Stimulated activated CD4-positive, alpha-beta T cell treated with anti-CD3 and anti-CD28 coated beads, Interleukin-1b, Interleukin-23, amount 100 ng/mL, for 4 hours (primary cell): Measurements from ENCODE around the gene DSCAML1.

ENCODE experiments used
- DNase-seq, 2 donors: peaks; one replicate each; pipeline ENCODE4 v3.0.0-alpha.2; 2020; ENCODE audit warnings: low read depth in 2 of 2

The DSCAML1 gene

GRCh38 chr11:117519170-117519569 is 277.8 kb downstream of the DSCAML1 start:
- DNase-seq, result no peak

DNA sequence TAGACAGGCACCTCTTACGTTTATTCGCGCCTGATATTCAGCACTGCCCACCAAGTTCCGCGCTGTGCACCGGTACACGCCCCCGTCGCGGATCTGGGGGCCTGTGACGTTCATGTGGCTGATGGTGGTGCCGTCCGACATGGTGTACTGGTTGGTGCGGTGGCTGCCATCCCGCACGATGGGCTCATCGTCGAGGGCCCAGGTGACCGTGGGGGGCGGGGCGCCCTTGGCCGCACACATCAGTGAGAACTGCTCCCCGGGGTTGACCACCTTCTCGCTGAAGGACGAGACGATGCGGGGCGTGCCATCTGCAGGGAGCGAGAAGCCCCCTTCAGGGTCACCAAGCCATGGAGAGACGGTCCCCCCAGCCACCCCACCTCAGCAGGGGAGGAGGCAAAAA is 278.6 kb downstream of the DSCAML1 start:
- DNase-seq, result no peak

- no peak for DNase-seq
Measured at GRCh38 chr11:117517097-117517496, 279.9 kb downstream of the DSCAML1 start.

DNA sequence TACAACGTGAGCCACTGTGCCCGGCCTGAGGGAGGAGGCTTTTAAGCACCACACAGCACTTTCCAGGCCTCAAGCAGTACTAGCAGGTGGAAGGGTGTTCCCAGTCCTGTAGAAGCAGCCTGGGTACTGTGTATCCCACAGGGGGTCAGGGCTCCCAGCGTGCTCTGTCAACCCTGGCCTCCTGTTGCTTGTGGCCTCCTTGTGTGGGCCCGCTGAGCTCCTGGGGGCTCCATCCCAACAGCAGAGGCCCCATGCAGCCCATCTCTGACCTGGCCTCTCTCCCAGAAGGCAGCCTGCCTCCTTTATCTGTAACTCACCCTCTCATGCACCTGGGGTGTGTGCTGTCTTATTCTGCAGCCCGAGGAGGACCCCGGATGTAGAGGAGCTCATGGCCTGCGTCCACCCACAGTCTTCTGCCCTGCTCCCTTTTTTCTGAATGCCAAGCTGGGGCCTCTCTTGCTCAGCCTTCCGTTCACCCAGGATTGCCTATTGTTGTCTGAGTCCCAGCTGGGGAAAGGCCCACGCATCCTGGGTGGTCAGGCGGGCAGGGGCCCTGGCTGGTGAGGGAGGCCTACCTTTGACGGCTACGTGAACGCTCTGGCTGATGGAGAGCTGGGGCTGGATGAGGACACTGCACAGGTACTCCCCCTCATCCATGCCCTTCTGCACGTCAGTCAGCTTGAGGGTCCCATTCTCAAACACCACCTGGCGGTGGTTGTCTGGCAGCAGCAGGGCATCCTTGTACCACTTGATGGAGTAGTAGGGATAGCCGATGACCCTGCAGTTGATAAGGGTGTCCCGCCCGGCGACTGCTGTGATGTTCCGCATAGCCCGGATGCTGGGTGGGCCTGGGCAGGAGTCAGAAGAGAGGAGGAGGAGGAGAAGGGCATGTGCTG is 280.9 kb downstream of the DSCAML1 start:
- no peak for DNase-seq

DNA sequence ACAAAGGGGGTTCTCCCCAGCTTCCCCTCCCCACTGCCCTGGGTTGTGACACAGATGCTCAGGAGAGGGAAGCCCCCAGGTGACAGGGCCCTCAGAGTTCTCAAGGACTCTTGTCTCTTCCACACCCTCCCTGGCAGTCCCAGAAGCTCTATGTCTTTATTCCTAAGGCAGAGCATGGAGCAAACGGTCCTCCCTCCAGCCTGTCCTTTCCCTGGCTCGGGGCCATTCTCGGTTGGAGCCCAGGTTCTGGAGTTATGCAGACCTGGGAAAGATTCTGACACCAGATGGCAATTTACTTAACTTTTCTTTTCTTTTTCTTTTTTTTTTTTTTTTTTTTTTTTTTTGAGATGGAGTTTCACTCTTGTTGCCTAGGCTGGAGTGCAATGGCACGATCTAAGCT is 282.8 kb downstream of the DSCAML1 start:
- no peak for DNase-seq

DNA sequence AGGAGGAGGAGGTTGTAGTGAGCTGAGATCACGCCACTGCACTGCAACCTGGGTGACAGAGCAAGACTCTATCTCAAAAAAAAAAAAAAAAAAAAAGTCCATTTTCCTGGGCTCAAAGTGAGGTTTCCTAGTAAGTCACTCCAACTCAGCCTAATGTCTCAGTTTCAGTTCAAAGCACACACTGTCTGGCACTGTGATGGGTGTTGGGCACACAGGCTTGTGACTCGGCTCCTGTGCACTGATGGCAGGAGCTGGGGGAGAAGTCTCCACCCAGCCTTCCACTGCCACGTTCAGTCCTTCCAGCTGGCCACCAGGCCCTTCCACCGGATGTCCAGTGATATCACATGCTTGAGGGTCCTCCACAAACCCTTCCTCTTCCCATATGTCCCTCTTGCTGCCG is 283.4 kb downstream of the DSCAML1 start:
- no peak for DNase-seq

DNA sequence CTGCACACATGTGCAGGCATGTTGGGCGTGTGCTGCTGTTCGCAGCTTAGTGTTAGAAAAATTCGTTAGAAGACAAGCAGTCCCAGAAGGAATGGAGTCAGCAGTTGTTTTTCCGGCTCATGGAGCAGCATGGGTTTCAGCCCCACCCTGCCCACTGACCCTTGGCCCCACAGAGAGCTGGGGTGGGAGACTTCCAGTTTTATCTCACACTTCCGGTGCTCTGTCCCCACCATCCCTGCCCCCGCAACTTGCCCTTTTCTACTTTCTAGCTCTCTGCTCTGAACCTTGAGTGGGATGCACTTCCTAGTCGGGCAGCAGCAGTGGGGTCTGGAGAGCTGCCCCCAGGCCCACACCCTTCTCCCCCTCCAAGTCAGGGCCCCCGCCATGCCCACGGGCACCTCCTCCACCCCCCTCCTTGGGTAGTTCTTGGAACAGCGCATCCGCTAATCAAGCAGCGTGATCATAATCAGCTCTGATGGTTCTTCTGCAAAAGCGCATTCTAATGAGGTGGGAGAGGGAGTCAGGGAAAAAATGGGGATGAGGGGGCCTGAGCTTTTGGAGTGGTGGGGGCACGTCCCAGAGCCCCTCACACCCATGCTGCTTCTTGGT is 285.0 kb downstream of the DSCAML1 start:
- DNase-seq, result no peak

DNA sequence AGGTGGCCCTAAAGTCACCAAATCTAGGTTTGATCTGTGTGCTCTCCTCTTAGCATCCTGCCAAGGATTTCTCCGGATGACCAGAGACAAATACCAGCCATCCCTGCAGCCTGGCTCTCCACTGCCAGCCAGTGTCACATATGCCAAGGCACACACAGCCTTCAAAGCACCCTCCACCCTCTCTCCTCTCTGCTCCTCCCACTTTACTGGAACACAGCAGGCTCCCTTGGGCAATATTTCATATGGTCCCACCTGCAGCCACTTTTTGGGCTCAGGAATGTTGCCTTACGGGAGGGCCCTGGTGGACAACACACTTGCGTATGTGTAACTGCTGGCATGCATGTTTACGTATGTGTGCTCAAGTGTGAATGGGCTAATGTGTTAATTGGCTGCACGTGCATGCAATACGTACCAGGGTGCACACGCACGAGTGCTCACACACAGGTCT is 285.5 kb downstream of the DSCAML1 start:
- DNase-seq, result no peak

DNA sequence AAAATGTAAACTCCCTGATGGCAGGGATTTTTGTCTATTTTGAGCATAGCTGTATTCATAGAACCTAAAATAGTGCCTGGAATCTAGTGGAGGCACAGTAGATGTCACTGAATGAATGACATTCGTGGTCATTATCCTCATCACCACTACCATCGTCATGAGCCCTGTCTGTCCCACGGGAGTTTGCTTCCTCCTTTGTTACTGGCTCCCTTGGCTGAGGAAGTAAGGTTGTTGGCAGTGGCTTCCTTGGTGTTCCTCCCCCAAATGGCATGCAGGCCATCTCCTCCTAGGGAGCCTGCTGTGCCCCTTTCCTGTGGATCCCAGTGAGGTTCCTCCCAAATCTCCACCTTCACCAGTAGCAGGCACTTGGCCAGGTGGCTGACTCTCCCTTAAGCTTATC is 286.4 kb downstream of the DSCAML1 start:
- no peak for DNase-seq

GRCh38 chr11:117509543-117509942 is 287.5 kb downstream of the DSCAML1 start:
- DNase-seq, result no peak

- no peak for DNase-seq
Measured at GRCh38 chr11:117506971-117507370, 290.0 kb downstream of the DSCAML1 start.

DNA sequence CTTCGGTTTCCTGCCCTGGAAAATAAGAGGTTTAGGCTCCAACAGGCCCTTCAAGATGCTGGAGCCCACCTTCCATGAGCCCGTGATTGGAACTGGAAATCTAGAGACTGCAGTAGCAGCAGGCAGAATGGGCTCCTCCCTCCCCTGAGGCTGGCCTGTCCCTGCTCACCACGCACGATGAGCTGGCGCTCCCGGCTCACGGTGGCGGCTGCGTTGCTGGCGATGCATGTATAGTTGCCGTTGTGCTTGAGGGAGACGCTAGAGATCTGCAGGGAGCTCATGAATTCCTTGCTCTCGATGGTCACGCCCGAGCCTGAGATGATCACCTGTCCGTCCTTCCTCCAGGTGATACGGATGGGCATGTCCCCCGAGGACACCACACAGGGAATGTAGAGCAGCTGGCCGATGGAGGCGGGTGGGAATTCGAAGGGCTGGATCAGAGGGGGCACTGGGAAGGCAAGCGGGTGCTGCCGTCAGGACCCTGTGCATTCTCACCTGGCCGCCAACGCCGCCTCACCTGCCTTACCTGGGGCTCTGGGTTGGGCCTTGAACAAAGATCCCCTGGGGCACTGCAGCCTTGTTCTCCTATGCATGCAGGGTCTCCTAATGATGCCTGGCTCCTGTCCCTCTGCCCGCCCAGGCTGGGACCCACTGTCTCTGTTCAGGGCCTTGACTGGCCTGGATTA is 291.6 kb downstream of the DSCAML1 start:
- DNase-seq, result no peak

DNA sequence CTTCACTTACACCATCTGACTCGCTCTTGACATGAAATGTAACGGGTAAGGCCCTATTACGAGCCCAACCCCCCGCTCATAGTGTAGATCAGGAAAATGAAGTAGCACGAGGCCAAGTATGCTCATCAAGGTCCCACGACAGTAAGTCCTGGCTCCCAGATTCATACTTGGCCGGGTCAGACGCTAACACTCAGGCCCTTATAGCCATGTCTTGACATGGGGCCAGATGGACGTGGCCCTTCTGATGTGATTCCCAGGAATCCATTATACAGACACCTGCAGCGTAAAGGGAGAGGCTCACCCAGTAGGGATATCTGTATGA is 294.3 kb downstream of the DSCAML1 start:
- DNase-seq, result no peak

DNA sequence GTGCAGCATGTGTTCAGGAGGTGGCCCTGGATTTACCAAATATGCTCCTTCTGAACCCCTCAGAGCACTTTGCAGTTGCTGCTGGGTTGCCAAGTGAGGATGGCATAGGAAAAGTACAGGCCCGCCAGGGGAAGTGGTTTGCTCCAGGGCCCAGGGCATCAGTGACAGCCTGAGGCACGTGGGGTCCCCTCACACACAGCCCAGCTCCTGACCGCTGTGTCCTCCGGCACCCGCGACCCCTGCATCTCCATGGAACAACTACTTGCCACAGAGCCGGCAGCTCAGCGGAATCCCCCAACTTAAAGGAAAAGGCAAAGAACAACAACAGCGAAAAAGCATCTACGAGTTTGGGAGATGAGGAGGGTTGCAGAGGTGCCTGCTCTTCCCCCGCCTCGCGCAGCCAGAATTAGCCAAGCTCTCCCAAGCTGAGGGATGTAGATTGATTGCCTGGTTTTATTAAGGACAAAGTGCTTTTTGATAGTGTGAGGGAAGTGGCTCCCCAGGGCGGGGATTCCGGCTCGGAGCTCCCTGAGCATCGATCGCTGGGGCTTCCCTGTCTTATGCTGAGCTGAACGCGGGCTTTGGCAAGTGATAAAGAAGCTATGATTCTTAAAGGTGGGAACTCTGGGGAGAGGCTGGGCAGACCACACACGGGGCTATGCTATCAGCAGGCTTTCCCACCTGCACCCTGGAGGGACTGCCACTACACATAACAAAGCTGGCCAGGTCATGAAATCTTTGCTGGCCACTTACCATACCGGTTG is 294.8 kb downstream of the DSCAML1 start:
- no peak for DNase-seq

GRCh38 chr11:117501237-117501898 is 295.6 kb downstream of the DSCAML1 start:
- no peak for DNase-seq

DNA sequence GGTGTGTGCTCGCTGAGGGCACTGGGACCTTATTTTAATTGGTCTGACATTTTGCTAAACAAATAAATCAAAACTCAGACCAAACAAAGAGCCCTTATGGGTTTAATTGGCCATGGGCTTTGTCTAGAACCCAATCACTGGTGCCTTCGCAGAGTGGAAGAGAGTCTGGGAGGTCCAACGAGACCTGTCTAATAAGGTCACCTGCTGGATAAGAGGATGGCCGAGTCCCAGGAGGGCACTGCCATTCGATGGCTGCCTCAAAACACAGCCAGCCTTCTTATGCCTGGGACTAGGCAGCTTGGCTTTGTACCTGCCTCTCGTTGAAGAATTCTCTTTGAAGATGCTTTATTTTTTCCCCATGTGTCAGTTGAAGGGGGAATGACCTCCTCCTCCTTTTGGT is 298.2 kb downstream of the DSCAML1 start:
- DNase-seq, result no peak

- DNase-seq, result no peak
Measured at GRCh38 chr11:117497206-117497951, 299.6 kb downstream of the DSCAML1 start.

DNA sequence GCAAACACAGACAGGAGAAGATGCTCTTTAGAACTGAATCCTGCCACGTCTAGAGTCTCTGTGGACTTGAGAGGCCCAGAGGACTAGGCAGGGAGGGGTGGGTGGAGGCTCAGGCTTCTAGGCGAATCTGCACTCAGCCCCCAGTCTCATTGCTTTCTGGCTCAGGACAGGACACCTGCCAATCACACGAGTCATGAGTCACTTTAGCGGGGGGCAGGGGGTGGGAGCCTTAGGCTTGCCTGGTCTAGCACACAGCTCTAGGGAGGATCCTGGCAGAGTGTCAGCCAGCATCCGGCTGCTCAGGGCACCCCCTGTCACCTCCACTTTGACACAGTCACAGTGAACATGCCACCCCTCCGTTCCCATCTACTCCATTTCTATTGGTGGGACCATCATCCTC is 301.7 kb downstream of the DSCAML1 start:
- no peak for DNase-seq

DNA sequence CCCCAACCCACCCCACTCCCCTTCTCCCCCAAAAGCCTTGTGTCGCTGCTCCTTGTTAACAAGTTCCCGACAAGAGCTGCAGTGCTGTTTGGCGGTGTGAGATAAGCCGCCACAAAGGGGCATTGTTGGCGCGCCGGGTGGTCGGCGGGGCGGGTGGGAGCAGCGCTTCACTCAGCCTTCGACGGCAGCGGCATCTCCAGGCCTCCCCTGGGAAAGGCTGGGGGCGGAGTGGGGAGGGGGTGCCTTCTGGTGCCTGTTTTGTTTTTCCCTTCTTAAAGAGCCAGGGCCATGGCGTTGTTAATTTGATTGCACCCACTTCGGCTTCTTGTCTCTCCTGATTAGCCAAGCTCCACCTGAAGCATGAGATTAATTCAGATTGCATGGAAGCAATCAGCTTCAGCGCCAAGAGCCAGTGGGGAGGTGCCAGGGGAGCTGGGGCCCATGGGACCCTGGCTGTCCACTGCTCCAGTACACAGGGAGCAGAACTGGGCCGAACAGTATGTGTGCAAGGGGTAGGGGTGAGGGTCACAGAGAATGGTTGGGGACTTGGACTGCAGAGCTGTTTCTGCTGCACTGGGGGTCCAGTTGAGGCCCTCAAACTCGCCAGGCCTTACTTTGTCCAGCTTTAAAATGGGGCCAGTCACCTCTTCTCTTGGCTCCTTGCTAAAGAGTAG is 304.3 kb downstream of the DSCAML1 start:
- no peak for DNase-seq

GRCh38 chr11:117490911-117491310 is 306.1 kb downstream of the DSCAML1 start:
- no peak for DNase-seq
